Esophagus (tissue), 2 donors: ENCODE measurements around the gene FBLN2. TPM values are rescaled to one million over a fixed set of nuclear protein-coding genes. Genes with fewer than 3 reads are reported as not detected.

ENCODE experiments used
- H3K27ac ChIP-seq, 2 donors: one replicate each; pipeline ENCODE4 v1.5.1; 2013; ENCODE audit warnings: low read depth in 2 of 2, mild to moderate bottlenecking in 2 of 2, inconsistent platforms in 1 of 2, low read length in 1 of 2, moderate library complexity in 1 of 2
- H3K27me3 ChIP-seq, 2 donors: one replicate each; pipeline ENCODE4 v1.6.1; 2013; ENCODE audit warnings: low read length in 2 of 2, control low read depth in 1 of 2, mild to moderate bottlenecking in 1 of 2; ENCODE audit not compliant: insufficient read depth in 2 of 2, control insufficient read depth in 1 of 2
- H3K36me3 ChIP-seq, 2 donors: one replicate each; pipeline ENCODE4 v1.6.1; 2013; ENCODE audit warnings: low read length in 1 of 2; ENCODE audit not compliant: control insufficient read depth in 2 of 2, insufficient read depth in 2 of 2
- H3K4me1 ChIP-seq, 2 donors: one replicate each; pipeline ENCODE4 v1.6.1; 2013; ENCODE audit warnings: low read length in 1 of 2; ENCODE audit not compliant: control insufficient read depth in 2 of 2, insufficient read depth in 2 of 2
- H3K4me3 ChIP-seq, 2 donors: one replicate each; pipeline ENCODE4 v1.5.1; 2013; ENCODE audit warnings: low read length in 2 of 2, mild to moderate bottlenecking in 2 of 2, low read depth in 1 of 2, moderate library complexity in 1 of 2
- H3K9me3 ChIP-seq, 2 donors: one replicate each; pipeline ENCODE4 v1.6.1; 2013; ENCODE audit warnings: mild to moderate bottlenecking in 2 of 2, low read depth in 1 of 2, low read length in 1 of 2, moderate library complexity in 1 of 2; ENCODE audit not compliant: control insufficient read depth in 2 of 2, insufficient read depth in 1 of 2
- WGBS, 2 donors: extraction: QIAGEN DNeasy Blood & Tissue Kit; methylation state at CpG; one replicate each; pipeline ENCODE4 v1.1.7; 2013; 5-methylcytosine and 5-hydroxymethylcytosine counted together
- polyA plus RNA-seq, 2 donors: library from polyadenylated mRNA; stranded (reverse); fragments of 200-250 nt; gene quantifications; one replicate each; pipeline ENCODE4 v1.2.3, GENCODE V29; 2013
- donor health status: healthy with polysubstance abuse.
- donor health status: Bipolar disorder and iron deficiency.

The FBLN2 gene
- polyA plus RNA-seq, 2 donors = 2.7 to 6.0 TPM

- peaks cover 0 to 2% of the 10 kb centered on the region in 2 donors for H3K36me3 ChIP-seq
- 77 to 79% methylated on average over 18 of the region's 18 CpGs for WGBS, 2 donors
- no peak overlapping the region for H3K27ac ChIP-seq
- no peaks in the 10 kb centered on the region for H3K27me3 ChIP-seq
- H3K9me3 ChIP-seq = no peaks in the 10 kb centered on the region
- H3K4me3 ChIP-seq = no peak overlapping the region
- H3K4me1 ChIP-seq = peaks cover 2 to 4% of the 10 kb centered on the region in 2 donors
These were observed 85.2 kb downstream of the FBLN2 start for GRCh38 chr3:13634151-13634550.

GRCh38 chr3:13634615-13635014 is 85.7 kb downstream of the FBLN2 start:
- Histone ChIP-seq H3K4me1 (peaks cover 2 to 4% of the 10 kb centered on the region in 2 donors), H3K27me3 (no peaks in the 10 kb centered on the region), H3K9me3 (no peaks in the 10 kb centered on the region), H3K4me3 (no peak overlapping the region), H3K27ac (no peak overlapping the region), H3K36me3 (peaks cover 0 to 2% of the 10 kb centered on the region in 2 donors)
- 87 to 92% methylated on average over 10 of the region's 10 CpGs for WGBS, 2 donors

GRCh38 chr3:13636186-13636585 is 87.3 kb downstream of the FBLN2 start:
- Histone ChIP-seq H3K4me1 (peaks cover 2 to 4% of the 10 kb centered on the region in 2 donors), H3K4me3 (no peak overlapping the region)

GRCh38 chr3:13636874-13637273 is 87.9 kb downstream of the FBLN2 start:
- 85 to 90% methylated on average over 8 of the region's 8 CpGs for WGBS, 2 donors

More at GRCh38 chr3:13636186-13636585, 87.3 kb downstream of the FBLN2 start:
- H3K9me3 ChIP-seq = no peaks in the 10 kb centered on the region
- peaks cover 0 to 2% of the 10 kb centered on the region in 2 donors for H3K36me3 ChIP-seq
- H3K27ac ChIP-seq = no peak overlapping the region
- WGBS, 2 donors = 88 to 89% methylated on average over 14 of the region's 14 CpGs
- H3K27me3 ChIP-seq = no peaks in the 10 kb centered on the region

GRCh38 chr3:13637311-13637891 is 88.5 kb downstream of the FBLN2 start:
- H3K27me3 ChIP-seq = no peaks in the 10 kb centered on the region
- H3K27ac ChIP-seq = no peak overlapping the region
- peaks cover 2 to 4% of the 10 kb centered on the region in 2 donors for H3K4me1 ChIP-seq
- no peak overlapping the region for H3K4me3 ChIP-seq
- peaks cover 0 to 2% of the 10 kb centered on the region in 2 donors for H3K36me3 ChIP-seq
- WGBS, 2 donors = 74 to 82% methylated on average over 31 of the region's 31 CpGs
- no peaks in the 10 kb centered on the region for H3K9me3 ChIP-seq

More at GRCh38 chr3:13636874-13637273, 87.9 kb downstream of the FBLN2 start:
- Histone ChIP-seq H3K4me1 (peaks cover 2 to 4% of the 10 kb centered on the region in 2 donors), H3K9me3 (no peaks in the 10 kb centered on the region), H3K36me3 (peaks cover 0 to 2% of the 10 kb centered on the region in 2 donors), H3K27me3 (no peaks in the 10 kb centered on the region), H3K4me3 (no peak overlapping the region), H3K27ac (no peak overlapping the region)

GRCh38 chr3:13637953-13638352 is 89.0 kb downstream of the FBLN2 start:
- Histone ChIP-seq H3K9me3 (no peaks in the 10 kb centered on the region), H3K36me3 (peaks cover 0 to 2% of the 10 kb centered on the region in 2 donors), H3K27me3 (no peaks in the 10 kb centered on the region), H3K4me1 (peaks cover 2 to 4% of the 10 kb centered on the region in 2 donors), H3K4me3 (no peak overlapping the region), H3K27ac (no peak overlapping the region)
- 74 to 77% methylated on average over 12 of the region's 12 CpGs for WGBS, 2 donors

- no peak overlapping the region for H3K4me3 ChIP-seq
- H3K27ac ChIP-seq = no peak overlapping the region
- peaks cover 0 to 2% of the 10 kb centered on the region in 2 donors for H3K36me3 ChIP-seq
- H3K4me1 ChIP-seq = peaks cover 2 to 4% of the 10 kb centered on the region in 2 donors
- no peaks in the 10 kb centered on the region for H3K27me3 ChIP-seq
- H3K9me3 ChIP-seq = no peaks in the 10 kb centered on the region
- 40 to 61% methylated on average over 17 of the region's 17 CpGs for WGBS, 2 donors
These were observed 90.0 kb downstream of the FBLN2 start for GRCh38 chr3:13638927-13639326.

GRCh38 chr3:13642597-13642996 is 93.7 kb downstream of the FBLN2 start:
- Histone ChIP-seq H3K4me3 (no peak overlapping the region), H3K27me3 (no peaks in the 10 kb centered on the region)

GRCh38 chr3:13644341-13645117 is 95.6 kb downstream of the FBLN2 start:
- Histone ChIP-seq H3K4me3 (no peak overlapping the region), H3K4me1 (no peaks in the 10 kb centered on the region), H3K27me3 (no peaks in the 10 kb centered on the region), H3K9me3 (no peaks in the 10 kb centered on the region), H3K27ac (no peak overlapping the region), H3K36me3 (no peaks in the 10 kb centered on the region)
- whole genome bisulfite sequencing, 2 donors = 88 to 95% methylated on average over 4 of the region's 4 CpGs

More at GRCh38 chr3:13642597-13642996, 93.7 kb downstream of the FBLN2 start:
- no peak overlapping the region for H3K27ac ChIP-seq
- H3K9me3 ChIP-seq = no peaks in the 10 kb centered on the region
- WGBS, 2 donors = 72 to 77% methylated on average over 6 of the region's 6 CpGs
- H3K4me1 ChIP-seq = peaks cover 2 to 4% of the 10 kb centered on the region in 2 donors
- no peaks in the 10 kb centered on the region for H3K36me3 ChIP-seq
